Stimulated activated CD4-positive, alpha-beta T cell treated with anti-CD3 and anti-CD28 coated beads, Interleukin-1b, Interleukin-23, amount 100 ng/mL, for 4 hours (primary cell): Measurements from ENCODE around the gene ZNF615.
"Not testable (repeated sequence)": the region's sequence is repeated elsewhere in the genome, so short reads cannot be mapped to it uniquely, and the experiment has no call there.

Source experiments
- DNase-seq, 2 donors: peaks; one replicate each; pipeline ENCODE4 v3.0.0-alpha.2; 2020; ENCODE audit warnings: low read depth in 2 of 2

The ZNF615 gene

GRCh38 chr19:51980116-51980736, 27.8 kb downstream of the ZNF615 start:
- no peak for DNase-seq

- no peak for DNase-seq
These were observed 29.1 kb downstream of the ZNF615 start for GRCh38 chr19:51978882-51979281.

GRCh38 chr19:51977346-51977745, 30.7 kb downstream of the ZNF615 start:
- DNase-seq, result no peak

- DNase-seq, result no peak
These were observed 31.2 kb downstream of the ZNF615 start for GRCh38 chr19:51976852-51977251.

- DNase-seq, result not testable (repeated sequence)
These were observed 32.2 kb downstream of the ZNF615 start for GRCh38 chr19:51975787-51976186.

- no peak for DNase-seq
These were observed 36.4 kb downstream of the ZNF615 start for GRCh38 chr19:51971624-51972023.

GRCh38 chr19:51970718-51971117, 37.3 kb downstream of the ZNF615 start:
- no peak for DNase-seq

- DNase-seq, result no peak
These were observed 42.4 kb downstream of the ZNF615 start for GRCh38 chr19:51965583-51965982.

GRCh38 chr19:51960621-51961233, 47.3 kb downstream of the ZNF615 start:
- DNase-seq, result not testable (repeated sequence)

GRCh38 chr19:51959791-51960190, 48.2 kb downstream of the ZNF615 start:
- DNase-seq, result no peak

GRCh38 chr19:51957846-51958245, 50.2 kb downstream of the ZNF615 start:
- DNase-seq, result not testable (repeated sequence)

GRCh38 chr19:51948975-51949374, 59.0 kb downstream of the ZNF615 start:
- no peak for DNase-seq

- no peak for DNase-seq
These were observed 61.4 kb downstream of the ZNF615 start for GRCh38 chr19:51946602-51947001.

- DNase-seq, result no peak
These were observed 63.0 kb downstream of the ZNF615 start for GRCh38 chr19:51944798-51945552.
